ENCODE data around the gene CNIH3. TPM values are rescaled to one million over a fixed set of nuclear protein-coding genes. Genes with fewer than 3 reads are reported as not detected.
"Not testable (repeated sequence)": the region's sequence is repeated elsewhere in the genome, so short reads cannot be mapped to it uniquely, and the experiment has no call there.

Gene CNIH3
- total RNA-seq (10 to 100 TPM in 1 of 7 donors, 1 to 10 TPM in 6; 6.9 to 11.8 (median 8.3) TPM), polyA plus RNA-seq (1 to 10 TPM; 3.8 to 9.7 TPM)
- long read RNA-seq, donor 1, partial matches to known transcripts: 0 of 9 reads
- long read RNA-seq, donor 1, other reads (novel, unspliced or antisense): 9 of 9 reads
- long read RNA-seq, donor 2, partial matches to known transcripts: 0 of 4 reads
- long read RNA-seq, donor 2, other reads (novel, unspliced or antisense): 0 of 4 reads
- long read RNA-seq, donor 3, partial matches to known transcripts: 0 of 8 reads
- long read RNA-seq, donor 3, other reads (novel, unspliced or antisense): 7 of 8 reads

GRCh38 chr1:224615861-224616755 lies at the start of gene CNIH3:
Gene CNIH3 (plus strand): TSS chr1:224616317. CDS start chr1:224617175, 858 bp downstream.
- peak within 1 kb of the TSS; percentile 9 for H3K4me3 ChIP-seq
- H3K27ac ChIP-seq: no peak within 1 kb of the TSS
- H3K4me1 ChIP-seq (ENCODE audit: insufficient read depth): peaks cover 9% of the 10 kb centered on the region
- TF ChIP-seq POLR2A (IDR thresholded peaks at IDR 0.05): no peak
- no peak for TF ChIP-seq EP300 (IDR thresholded peaks at IDR 0.05)
- no peak for TF ChIP-seq CTCF (IDR thresholded peaks at IDR 0.05)
- H3K36me3 ChIP-seq: no peaks in the 10 kb centered on the region
- no peaks in the 10 kb centered on the region for H3K27me3 ChIP-seq
- WGBS, 3 donors: 0 to 1% (median 0%) methylated on average over 67 to 91 of the region's 91 CpGs
- DNase-seq: peak in 1 of 5 donors; percentile 32
- intact Hi-C loops (cut with DNase I): no loop called here
- H3K9me3 ChIP-seq: no peaks in the 10 kb centered on the region

GRCh38 chr1:224566492-224566891 lies 49.6 kb upstream of the CNIH3 start:
- H3K9me3 ChIP-seq; H3K36me3 ChIP-seq; DNase-seq; intact Hi-C loops (cut with DNase I); H3K4me3 ChIP-seq; H3K4me1 ChIP-seq (ENCODE audit: insufficient read depth); H3K27ac ChIP-seq; H3K27me3 ChIP-seq: not testable (repeated sequence)
- WGBS, 3 donors: 92 to 100% (median 94%) methylated on average over 1 of the region's 1 CpG

GRCh38 chr1:224569276-224569675 lies 46.8 kb upstream of the CNIH3 start:
- DNase-seq: no peak
- no peak overlapping the region for H3K4me3 ChIP-seq
- WGBS, 3 donors: 95 to 96% (median 95%) methylated on average over 6 of the region's 6 CpGs
- H3K27me3 ChIP-seq: no peaks in the 10 kb centered on the region
- H3K4me1 ChIP-seq (ENCODE audit: insufficient read depth): no peaks in the 10 kb centered on the region
- intact Hi-C loops (cut with DNase I): no loop called here
- TF ChIP-seq EP300 (IDR thresholded peaks at IDR 0.05) (no peak), CTCF (IDR thresholded peaks at IDR 0.05) (no peak), POLR2A (IDR thresholded peaks at IDR 0.05) (no peak)
- no peak overlapping the region for H3K27ac ChIP-seq
- no peaks in the 10 kb centered on the region for H3K36me3 ChIP-seq
- H3K9me3 ChIP-seq: no peaks in the 10 kb centered on the region

DNA sequence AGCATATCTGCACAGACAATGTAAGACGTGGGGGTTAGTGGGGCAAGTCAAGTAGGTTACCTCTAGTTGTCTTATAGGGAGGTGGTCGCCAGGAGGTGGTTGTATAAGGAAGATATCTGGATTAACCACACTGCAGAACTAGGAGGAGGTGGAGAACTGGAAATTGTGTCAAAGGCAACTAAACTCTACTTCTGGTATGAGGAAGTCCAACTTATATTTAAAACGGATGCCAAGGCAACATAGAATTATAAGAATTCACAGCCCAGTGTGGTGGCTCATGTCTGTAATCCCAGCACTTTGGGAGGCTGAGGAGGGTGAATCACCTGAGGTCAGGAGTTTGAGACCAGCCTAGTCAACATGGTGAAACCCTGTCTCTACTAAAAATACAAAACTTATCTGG lies 44.1 kb upstream of the CNIH3 start:
- H3K36me3 ChIP-seq; DNase-seq; H3K27ac ChIP-seq; H3K4me3 ChIP-seq; intact Hi-C loops (cut with DNase I); H3K4me1 ChIP-seq (ENCODE audit: insufficient read depth); H3K27me3 ChIP-seq; H3K9me3 ChIP-seq: not testable (repeated sequence)
- WGBS, 3 donors: 80 to 86% (median 82%) methylated on average over 3 of the region's 3 CpGs

DNA sequence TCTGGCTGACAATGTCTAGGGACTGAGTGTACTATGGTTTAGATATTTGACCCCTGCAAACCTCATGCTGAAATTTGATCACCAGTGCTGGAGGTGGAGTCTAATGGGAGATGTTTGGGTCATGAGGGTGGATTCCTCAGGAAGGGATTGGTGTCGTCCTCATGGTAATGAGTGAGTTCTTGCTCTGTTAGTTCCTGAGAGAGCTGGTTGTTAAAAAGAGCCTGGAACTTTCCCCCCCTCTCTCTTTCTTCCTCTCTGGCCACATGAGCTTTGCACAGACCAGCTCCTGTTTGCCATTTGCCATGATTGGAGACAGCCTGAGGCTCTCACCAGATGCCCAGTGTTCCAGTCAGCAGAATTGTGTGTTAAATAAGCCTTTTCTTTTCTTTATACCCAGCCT lies 36.6 kb upstream of the CNIH3 start:
- WGBS, 3 donors: 58 to 88% (median 78%) methylated on average over 1 of the region's 1 CpG
- no peak for DNase-seq
- no peaks in the 10 kb centered on the region for H3K27me3 ChIP-seq
- H3K4me3 ChIP-seq: no peak overlapping the region
- intact Hi-C loops (cut with DNase I): no loop called here
- no peak for TF ChIP-seq EP300 (IDR thresholded peaks at IDR 0.05)
- no peak for TF ChIP-seq CTCF (IDR thresholded peaks at IDR 0.05)
- no peak for TF ChIP-seq POLR2A (IDR thresholded peaks at IDR 0.05)
- H3K27ac ChIP-seq: no peak overlapping the region
- no peaks in the 10 kb centered on the region for H3K9me3 ChIP-seq
- no peaks in the 10 kb centered on the region for H3K4me1 ChIP-seq (ENCODE audit: insufficient read depth)
- no peaks in the 10 kb centered on the region for H3K36me3 ChIP-seq

Measured in ovary (tissue), 10 donors.